ENCODE results near the gene VWA3B.
"Not testable (repeated sequence)": the region's sequence is repeated elsewhere in the genome, so short reads cannot be mapped to it uniquely, and the experiment has no call there.

VWA3B gene

GRCh38 chr2:98294711-98295110 is 207.7 kb downstream of the VWA3B start:
- no peaks in the 10 kb centered on the region for H3K9me3 ChIP-seq (ENCODE audit: low read length)

GRCh38 chr2:98295275-98295674 is 208.3 kb downstream of the VWA3B start:
- no peaks in the 10 kb centered on the region for H3K4me1 ChIP-seq (ENCODE audit: insufficient read depth, low read length)
- H3K36me3 ChIP-seq (ENCODE audit: insufficient read depth, low read length), result no peaks in the 10 kb centered on the region
- no peak overlapping the region for H3K9ac ChIP-seq (ENCODE audit: low read length)
- H3K9me3 ChIP-seq (ENCODE audit: low read length), result no peaks in the 10 kb centered on the region
- no peak overlapping the region for H3K27ac ChIP-seq (ENCODE audit: low read depth, low read length)
- H3K27me3 ChIP-seq (ENCODE audit: control insufficient read depth in 1 of 2, insufficient read depth in 2 of 2, low read length in 2 of 2), result no peaks in the 10 kb centered on the region
- no peak overlapping the region for H3K4me3 ChIP-seq (ENCODE audit: low read depth in 1 of 2, low read length in 2 of 2)

More at GRCh38 chr2:98294711-98295110, 207.7 kb downstream of the VWA3B start:
- Histone ChIP-seq H3K9ac (ENCODE audit: low read length) (no peak overlapping the region), H3K27me3 (ENCODE audit: control insufficient read depth in 1 of 2, insufficient read depth in 2 of 2, low read length in 2 of 2) (no peaks in the 10 kb centered on the region), H3K27ac (ENCODE audit: low read depth, low read length) (no peak overlapping the region), H3K36me3 (ENCODE audit: insufficient read depth, low read length) (no peaks in the 10 kb centered on the region), H3K4me3 (ENCODE audit: low read depth in 1 of 2, low read length in 2 of 2) (no peak overlapping the region), H3K4me1 (ENCODE audit: insufficient read depth, low read length) (no peaks in the 10 kb centered on the region)

- Histone ChIP-seq H3K9ac (ENCODE audit: low read length) (no peak overlapping the region), H3K4me1 (ENCODE audit: insufficient read depth, low read length) (no peaks in the 10 kb centered on the region), H3K9me3 (ENCODE audit: low read length) (no peaks in the 10 kb centered on the region), H3K4me3 (ENCODE audit: low read depth in 1 of 2, low read length in 2 of 2) (no peak overlapping the region), H3K27ac (ENCODE audit: low read depth, low read length) (no peak overlapping the region), H3K36me3 (ENCODE audit: insufficient read depth, low read length) (no peaks in the 10 kb centered on the region), H3K27me3 (ENCODE audit: control insufficient read depth in 1 of 2, insufficient read depth in 2 of 2, low read length in 2 of 2) (no peaks in the 10 kb centered on the region)
Observed at GRCh38 chr2:98295721-98296414, 208.9 kb downstream of the VWA3B start.

GRCh38 chr2:98296440-98296839 is 209.5 kb downstream of the VWA3B start:
- H3K9me3 ChIP-seq (ENCODE audit: low read length), result no peaks in the 10 kb centered on the region
- no peaks in the 10 kb centered on the region for H3K27me3 ChIP-seq (ENCODE audit: control insufficient read depth in 1 of 2, insufficient read depth in 2 of 2, low read length in 2 of 2)
- no peak overlapping the region for H3K27ac ChIP-seq (ENCODE audit: low read depth, low read length)
- H3K4me1 ChIP-seq (ENCODE audit: insufficient read depth, low read length), result no peaks in the 10 kb centered on the region
- no peak overlapping the region for H3K9ac ChIP-seq (ENCODE audit: low read length)
- no peaks in the 10 kb centered on the region for H3K36me3 ChIP-seq (ENCODE audit: insufficient read depth, low read length)
- no peak overlapping the region for H3K4me3 ChIP-seq (ENCODE audit: low read depth in 1 of 2, low read length in 2 of 2)

- no peaks in the 10 kb centered on the region for H3K9me3 ChIP-seq (ENCODE audit: low read length)
- no peak overlapping the region for H3K27ac ChIP-seq (ENCODE audit: low read depth, low read length)
- H3K36me3 ChIP-seq (ENCODE audit: insufficient read depth, low read length), result no peaks in the 10 kb centered on the region
- no peak overlapping the region for H3K4me3 ChIP-seq (ENCODE audit: low read depth in 1 of 2, low read length in 2 of 2)
- H3K9ac ChIP-seq (ENCODE audit: low read length), result no peak overlapping the region
- H3K27me3 ChIP-seq (ENCODE audit: control insufficient read depth in 1 of 2, insufficient read depth in 2 of 2, low read length in 2 of 2), result no peaks in the 10 kb centered on the region
- H3K4me1 ChIP-seq (ENCODE audit: insufficient read depth, low read length), result no peaks in the 10 kb centered on the region
Observed at GRCh38 chr2:98297817-98298682, 211.1 kb downstream of the VWA3B start.

- no peak overlapping the region for H3K9ac ChIP-seq (ENCODE audit: low read length)
- H3K4me3 ChIP-seq (ENCODE audit: low read depth in 1 of 2, low read length in 2 of 2), result no peak overlapping the region
- H3K27me3 ChIP-seq (ENCODE audit: control insufficient read depth in 1 of 2, insufficient read depth in 2 of 2, low read length in 2 of 2), result no peaks in the 10 kb centered on the region
- no peak overlapping the region for H3K27ac ChIP-seq (ENCODE audit: low read depth, low read length)
- no peaks in the 10 kb centered on the region for H3K4me1 ChIP-seq (ENCODE audit: insufficient read depth, low read length)
- no peaks in the 10 kb centered on the region for H3K9me3 ChIP-seq (ENCODE audit: low read length)
- H3K36me3 ChIP-seq (ENCODE audit: insufficient read depth, low read length), result no peaks in the 10 kb centered on the region
Observed at GRCh38 chr2:98298683-98299164, 211.8 kb downstream of the VWA3B start.

- H3K4me3 ChIP-seq (ENCODE audit: low read depth in 1 of 2, low read length in 2 of 2), result no peak overlapping the region
- H3K9me3 ChIP-seq (ENCODE audit: low read length), result no peaks in the 10 kb centered on the region
- H3K9ac ChIP-seq (ENCODE audit: low read length), result no peak overlapping the region
- no peaks in the 10 kb centered on the region for H3K4me1 ChIP-seq (ENCODE audit: insufficient read depth, low read length)
- no peak overlapping the region for H3K27ac ChIP-seq (ENCODE audit: low read depth, low read length)
- H3K27me3 ChIP-seq (ENCODE audit: control insufficient read depth in 1 of 2, insufficient read depth in 2 of 2, low read length in 2 of 2), result no peaks in the 10 kb centered on the region
- no peaks in the 10 kb centered on the region for H3K36me3 ChIP-seq (ENCODE audit: insufficient read depth, low read length)
Observed at GRCh38 chr2:98299211-98299905, 212.4 kb downstream of the VWA3B start.

- H3K4me1 ChIP-seq (ENCODE audit: insufficient read depth, low read length), result no peaks in the 10 kb centered on the region
- no peaks in the 10 kb centered on the region for H3K9me3 ChIP-seq (ENCODE audit: low read length)
- H3K27ac ChIP-seq (ENCODE audit: low read depth, low read length), result no peak overlapping the region
- no peak overlapping the region for H3K9ac ChIP-seq (ENCODE audit: low read length)
- H3K4me3 ChIP-seq (ENCODE audit: low read depth in 1 of 2, low read length in 2 of 2), result no peak overlapping the region
- H3K27me3 ChIP-seq (ENCODE audit: control insufficient read depth in 1 of 2, insufficient read depth in 2 of 2, low read length in 2 of 2), result no peaks in the 10 kb centered on the region
- no peaks in the 10 kb centered on the region for H3K36me3 ChIP-seq (ENCODE audit: insufficient read depth, low read length)
Observed at GRCh38 chr2:98300141-98300874, 213.3 kb downstream of the VWA3B start.

GRCh38 chr2:98301469-98301868 is 214.5 kb downstream of the VWA3B start:
- no peak overlapping the region for H3K4me3 ChIP-seq (ENCODE audit: low read depth in 1 of 2, low read length in 2 of 2)
- H3K36me3 ChIP-seq (ENCODE audit: insufficient read depth, low read length), result no peaks in the 10 kb centered on the region
- no peaks in the 10 kb centered on the region for H3K9me3 ChIP-seq (ENCODE audit: low read length)
- H3K27ac ChIP-seq (ENCODE audit: low read depth, low read length), result no peak overlapping the region
- H3K27me3 ChIP-seq (ENCODE audit: control insufficient read depth in 1 of 2, insufficient read depth in 2 of 2, low read length in 2 of 2), result no peaks in the 10 kb centered on the region
- H3K9ac ChIP-seq (ENCODE audit: low read length), result no peak overlapping the region
- no peaks in the 10 kb centered on the region for H3K4me1 ChIP-seq (ENCODE audit: insufficient read depth, low read length)

- not testable (repeated sequence) for H3K4me1 ChIP-seq (ENCODE audit: insufficient read depth, low read length); H3K27me3 ChIP-seq (ENCODE audit: control insufficient read depth in 1 of 2, insufficient read depth in 2 of 2, low read length in 2 of 2); H3K4me3 ChIP-seq (ENCODE audit: low read depth in 1 of 2, low read length in 2 of 2); H3K9ac ChIP-seq (ENCODE audit: low read length); H3K9me3 ChIP-seq (ENCODE audit: low read length); H3K36me3 ChIP-seq (ENCODE audit: insufficient read depth, low read length); H3K27ac ChIP-seq (ENCODE audit: low read depth, low read length)
Observed at GRCh38 chr2:98307131-98307696, 220.2 kb downstream of the VWA3B start.
